ENCODE measurements around the gene CSF3R.

- TF ChIP-seq CTCF (conservative IDR thresholded peaks at IDR 0.05 in 1 of 2, IDR thresholded peaks at IDR 0.05 in 1 of 2; ENCODE audit: extremely low read depth in 1 of 2, insufficient read depth in 1 of 2, low read depth in 1 of 2, low read length in 2 of 2) (no peak), EZH2 (IDR thresholded peaks at IDR 0.05; ENCODE audit: borderline replicate concordance, low read length) (no peak)
Observed at GRCh38 chr1:36530261-36530660, 47.5 kb upstream of the CSF3R start.

Measured in mammary epithelial cell (primary cell).